ENCODE measurements around the gene ARHGAP31. TPM values are rescaled to one million over a fixed set of nuclear protein-coding genes. Genes with fewer than 3 reads are reported as not detected.

Gene ARHGAP31
- total RNA-seq, 1 donor from 2014 or later, result 114 TPM

DNA sequence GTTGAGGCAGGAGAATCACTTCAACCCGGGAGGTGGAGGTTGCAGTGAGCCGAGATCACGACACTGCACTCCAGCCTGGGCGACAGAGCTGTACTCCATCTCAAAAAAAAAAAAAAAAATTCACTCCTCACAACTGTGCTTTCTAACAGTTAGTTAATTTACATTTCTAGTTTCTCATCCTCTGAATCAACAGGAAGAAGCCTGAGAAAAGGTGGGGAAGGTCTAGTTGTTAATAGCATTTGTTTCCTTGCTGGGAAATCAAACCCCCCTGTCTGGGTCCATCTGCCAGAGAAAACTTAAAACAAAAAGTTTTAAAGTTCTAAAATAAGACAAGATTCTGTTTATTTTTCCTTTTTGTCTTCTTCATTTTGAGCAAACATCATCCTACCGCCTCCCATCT, 106.9 kb downstream of the ARHGAP31 start:
- TF ChIP-seq, protein P1, sequence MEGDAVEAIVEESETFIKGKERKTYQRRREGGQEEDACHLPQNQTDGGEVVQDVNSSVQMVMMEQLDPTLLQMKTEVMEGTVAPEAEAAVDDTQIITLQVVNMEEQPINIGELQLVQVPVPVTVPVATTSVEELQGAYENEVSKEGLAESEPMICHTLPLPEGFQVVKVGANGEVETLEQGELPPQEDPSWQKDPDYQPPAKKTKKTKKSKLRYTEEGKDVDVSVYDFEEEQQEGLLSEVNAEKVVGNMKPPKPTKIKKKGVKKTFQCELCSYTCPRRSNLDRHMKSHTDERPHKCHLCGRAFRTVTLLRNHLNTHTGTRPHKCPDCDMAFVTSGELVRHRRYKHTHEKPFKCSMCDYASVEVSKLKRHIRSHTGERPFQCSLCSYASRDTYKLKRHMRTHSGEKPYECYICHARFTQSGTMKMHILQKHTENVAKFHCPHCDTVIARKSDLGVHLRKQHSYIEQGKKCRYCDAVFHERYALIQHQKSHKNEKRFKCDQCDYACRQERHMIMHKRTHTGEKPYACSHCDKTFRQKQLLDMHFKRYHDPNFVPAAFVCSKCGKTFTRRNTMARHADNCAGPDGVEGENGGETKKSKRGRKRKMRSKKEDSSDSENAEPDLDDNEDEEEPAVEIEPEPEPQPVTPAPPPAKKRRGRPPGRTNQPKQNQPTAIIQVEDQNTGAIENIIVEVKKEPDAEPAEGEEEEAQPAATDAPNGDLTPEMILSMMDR (IDR thresholded peaks at IDR 0.05; ENCODE audit: unreplicated experiment), result no peak

DNA sequence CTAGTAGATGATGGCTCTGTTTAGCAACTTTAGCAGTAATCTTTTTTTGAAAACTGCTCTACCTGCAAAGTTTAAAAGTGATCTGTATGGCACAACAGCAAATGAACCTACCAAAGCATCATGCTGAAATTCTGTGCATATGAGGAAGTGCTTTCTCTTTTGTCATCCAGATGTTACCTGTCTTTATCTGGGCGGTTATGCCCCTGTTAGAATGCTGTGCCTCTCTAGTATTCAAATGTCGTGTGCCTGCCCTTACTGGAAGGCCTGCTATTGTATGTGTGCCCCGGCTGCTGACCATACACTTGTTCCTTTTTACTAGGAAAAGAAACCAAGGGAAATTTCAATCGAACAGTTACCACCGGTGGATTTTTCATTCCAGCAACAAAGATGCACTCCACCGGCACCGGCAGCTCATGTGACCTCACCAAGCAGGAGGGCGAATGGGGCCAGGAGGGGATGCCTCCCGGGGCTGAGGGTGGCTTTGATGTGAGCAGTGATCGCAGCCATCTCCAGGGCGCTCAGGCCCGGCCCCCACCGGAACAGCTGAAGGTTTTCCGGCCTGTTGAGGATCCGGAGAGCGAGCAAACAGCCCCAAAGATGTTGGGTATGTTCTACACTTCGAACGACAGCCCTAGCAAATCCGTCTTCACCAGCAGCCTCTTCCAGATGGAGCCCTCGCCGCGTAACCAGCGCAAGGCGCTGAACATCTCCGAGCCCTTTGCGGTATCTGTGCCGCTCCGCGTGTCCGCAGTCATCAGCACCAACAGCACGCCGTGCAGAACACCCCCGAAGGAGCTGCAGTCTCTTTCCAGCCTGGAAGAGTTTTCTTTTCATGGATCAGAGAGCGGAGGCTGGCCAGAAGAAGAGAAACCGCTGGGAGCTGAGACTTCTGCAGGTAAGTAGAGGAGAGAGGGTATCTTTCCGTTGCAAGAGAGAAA, 107.6 kb downstream of the ARHGAP31 start:
- H3K4me3 Mint-ChIP-seq (ENCODE audit: unreplicated experiment), result peak overlapping the region; percentile 56
- H3K27ac Mint-ChIP-seq (ENCODE audit: unreplicated experiment), result no peak overlapping the region
- DNase-seq (ENCODE audit: low spot score), result no peak
- TF ChIP-seq, protein P1 (IDR thresholded peaks at IDR 0.05; ENCODE audit: unreplicated experiment), result no peak
- H3K27me3 Mint-ChIP-seq (ENCODE audit: unreplicated experiment), result peaks cover 3% of the 10 kb centered on the region
- H3K4me1 Mint-ChIP-seq (ENCODE audit: unreplicated experiment), result no peaks in the 10 kb centered on the region
- no peaks in the 10 kb centered on the region for H3K9me3 Mint-ChIP-seq (ENCODE audit: unreplicated experiment)
- peaks cover 58% of the 10 kb centered on the region for H3K36me3 Mint-ChIP-seq (ENCODE audit: low read depth, unreplicated experiment)

More for the DNA sequence above, 106.9 kb downstream of the ARHGAP31 start:
- peak overlapping the region; percentile 56 for H3K4me3 Mint-ChIP-seq (ENCODE audit: unreplicated experiment)
- H3K27ac Mint-ChIP-seq (ENCODE audit: unreplicated experiment), result no peak overlapping the region
- peaks cover 2% of the 10 kb centered on the region for H3K4me1 Mint-ChIP-seq (ENCODE audit: unreplicated experiment)
- H3K27me3 Mint-ChIP-seq (ENCODE audit: unreplicated experiment), result peaks cover 3% of the 10 kb centered on the region
- no peaks in the 10 kb centered on the region for H3K9me3 Mint-ChIP-seq (ENCODE audit: unreplicated experiment)
- peaks cover 59% of the 10 kb centered on the region for H3K36me3 Mint-ChIP-seq (ENCODE audit: low read depth, unreplicated experiment)
- no peak for DNase-seq (ENCODE audit: low spot score)

DNA sequence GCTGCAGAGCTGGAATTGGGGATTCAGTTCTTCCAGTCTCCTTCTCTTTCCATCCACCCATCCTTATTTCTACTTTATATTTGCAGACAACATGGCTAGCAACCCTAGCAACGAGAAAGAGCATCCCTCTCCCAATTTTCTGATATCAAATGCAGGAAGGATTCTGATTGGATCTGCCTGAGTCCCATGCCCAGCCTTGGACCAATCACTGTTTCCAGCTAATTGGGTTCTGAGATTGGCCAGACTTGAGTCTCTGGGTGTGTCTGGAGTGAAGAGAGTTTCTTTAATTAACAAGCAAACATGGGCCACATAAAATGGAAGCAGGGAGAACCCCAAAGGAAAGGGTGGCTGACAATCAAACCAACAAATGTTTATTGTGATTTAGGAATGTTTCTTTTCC, 108.6 kb downstream of the ARHGAP31 start:
- H3K36me3 Mint-ChIP-seq (ENCODE audit: low read depth, unreplicated experiment), result peaks cover 61% of the 10 kb centered on the region
- H3K4me3 Mint-ChIP-seq (ENCODE audit: unreplicated experiment), result peak overlapping the region; percentile 29
- H3K9me3 Mint-ChIP-seq (ENCODE audit: unreplicated experiment), result no peaks in the 10 kb centered on the region
- TF ChIP-seq, protein P1 (IDR thresholded peaks at IDR 0.05; ENCODE audit: unreplicated experiment), result no peak
- H3K27ac Mint-ChIP-seq (ENCODE audit: unreplicated experiment), result no peak overlapping the region
- H3K4me1 Mint-ChIP-seq (ENCODE audit: unreplicated experiment), result no peaks in the 10 kb centered on the region
- H3K27me3 Mint-ChIP-seq (ENCODE audit: unreplicated experiment), result peaks cover 3% of the 10 kb centered on the region
- DNase-seq (ENCODE audit: low spot score), result no peak

DNA sequence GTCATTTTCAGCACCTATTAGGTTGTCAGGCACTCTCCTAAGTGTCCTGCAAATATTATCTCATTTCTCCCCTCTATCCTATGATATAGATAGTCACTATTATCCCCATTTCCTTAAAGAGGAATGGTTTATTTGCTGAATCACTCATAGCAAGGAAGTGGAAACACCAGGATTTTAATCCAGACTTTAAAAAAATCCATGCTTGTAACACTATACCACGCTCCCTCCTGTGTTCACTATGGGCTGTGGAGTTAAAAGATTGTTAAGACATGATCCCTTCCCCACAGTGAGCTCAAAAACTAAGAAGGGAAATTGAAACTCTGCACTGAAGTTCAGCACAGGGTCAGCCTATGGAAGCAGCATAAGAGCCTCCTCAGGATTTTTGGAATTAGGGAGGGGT, 109.0 kb downstream of the ARHGAP31 start:
- peaks cover 3% of the 10 kb centered on the region for H3K27me3 Mint-ChIP-seq (ENCODE audit: unreplicated experiment)
- no peak overlapping the region for H3K4me3 Mint-ChIP-seq (ENCODE audit: unreplicated experiment)
- TF ChIP-seq, protein P1 (IDR thresholded peaks at IDR 0.05; ENCODE audit: unreplicated experiment), result no peak
- H3K36me3 Mint-ChIP-seq (ENCODE audit: low read depth, unreplicated experiment), result peaks cover 61% of the 10 kb centered on the region
- H3K9me3 Mint-ChIP-seq (ENCODE audit: unreplicated experiment), result no peaks in the 10 kb centered on the region
- DNase-seq (ENCODE audit: low spot score), result no peak
- no peaks in the 10 kb centered on the region for H3K4me1 Mint-ChIP-seq (ENCODE audit: unreplicated experiment)
- H3K27ac Mint-ChIP-seq (ENCODE audit: unreplicated experiment), result peak overlapping the region; percentile 34

DNA sequence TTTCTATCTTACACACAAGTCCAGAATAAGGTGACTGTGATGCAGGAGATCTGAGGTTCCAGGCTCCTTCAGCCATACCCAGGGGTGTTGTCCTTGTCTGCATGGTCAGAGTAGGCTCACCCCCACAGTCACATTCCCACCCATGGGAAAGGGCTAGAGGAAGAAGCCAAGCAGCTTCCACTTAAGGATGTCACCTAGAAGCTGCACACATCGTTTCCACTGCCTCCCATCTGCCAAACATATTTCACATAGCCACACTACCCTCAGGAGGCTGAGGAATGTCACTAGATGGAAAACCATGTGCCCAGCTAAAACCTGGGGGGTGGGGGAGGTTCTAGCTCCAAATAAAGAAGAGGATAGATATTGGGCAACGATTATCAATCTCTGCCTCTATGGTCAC, 111.1 kb downstream of the ARHGAP31 start:
- Mint-ChIP-seq H3K27me3 (ENCODE audit: unreplicated experiment) (peaks cover 2% of the 10 kb centered on the region), H3K27ac (ENCODE audit: unreplicated experiment) (no peak overlapping the region), H3K36me3 (ENCODE audit: low read depth, unreplicated experiment) (peaks cover 67% of the 10 kb centered on the region), H3K9me3 (ENCODE audit: unreplicated experiment) (no peaks in the 10 kb centered on the region), H3K4me1 (ENCODE audit: unreplicated experiment) (peaks cover under 1% of the 10 kb centered on the region), H3K4me3 (ENCODE audit: unreplicated experiment) (no peak overlapping the region)
- TF ChIP-seq, protein P1 (IDR thresholded peaks at IDR 0.05; ENCODE audit: unreplicated experiment), result no peak
- DNase-seq (ENCODE audit: low spot score), result no peak

Measured in endothelial cell (in vitro differentiated cells).